Right lobe of liver (tissue), 6 donors: ENCODE measurements around the gene UGT1A9. TPM values are rescaled to one million over a fixed set of nuclear protein-coding genes. Genes with fewer than 3 reads are reported as not detected.

ENCODE experiments used
- ATAC-seq, 4 donors: fragments of 200-7000 bp; cut with Tn5 transposase; one replicate each; pipeline ENCODE4 v1.9.1; 2020; ENCODE audit warnings: mild to moderate bottlenecking in 4 of 4, moderate library complexity in 4 of 4
- DNase-seq, 3 donors: peaks; one replicate each; pipeline ENCODE4 v3.0.0-alpha.2; 2020
- H3K27ac ChIP-seq, 3 donors: fragments of 200-600 bp; one replicate each; pipeline ENCODE4 v1.8.0; 2022
- H3K27me3 ChIP-seq, 2 donors: fragments of 200-600 bp; one replicate each; pipeline ENCODE4 v1.8.0; 2022
- H3K36me3 ChIP-seq, 4 donors: fragments of 200-600 bp; sonication (generic) in 1 of 4; one replicate each; pipeline versions ENCODE4 v1.5.1 to v1.8.0; 2017 to 2022; ENCODE audit warnings: control low read depth in 1 of 4
- H3K4me1 ChIP-seq, 4 donors: fragments of 200-600 bp; sonication (generic) in 1 of 4; one replicate each; pipeline versions ENCODE4 v1.5.1 to v1.8.0; 2017 to 2022; ENCODE audit warnings: control low read depth in 1 of 4
- H3K4me3 ChIP-seq, 3 donors: fragments of 200-600 bp; one replicate each; pipeline ENCODE4 v1.8.0; 2022
- H3K9me3 ChIP-seq, 4 donors: fragments of 200-600 bp; sonication (generic) in 1 of 4; one replicate each; pipeline versions ENCODE4 v1.5.1 to v1.8.0; 2017 to 2022; ENCODE audit warnings: control low read depth in 1 of 4
- CTCF ChIP-seq, 4 donors: fragments of 200-600 bp in 3 of 4; fragments of 450-650 bp in 1 of 4; IDR thresholded peaks; one replicate each; pipeline versions ENCODE4 v1.5.1 to v1.8.0; 2016 to 2022; ENCODE audit warnings: antibody characterized with exemption in 4 of 4, mild to moderate bottlenecking in 2 of 4
- POLR2A ChIP-seq: fragments of 450-650 bp; IDR thresholded peaks from one replicate; pipeline ENCODE4 v1.6.1; 2017; ENCODE audit warnings: antibody characterized with exemption, mild to moderate bottlenecking
- WGBS: methylation state at CpG from one replicate; pipeline ENCODE4 v1.1.6; 2018; ENCODE audit warnings: low coverage, low lambda C conversion rate; ENCODE audit not compliant: insufficient coverage; ENCODE audit errors: missing lambda C conversion rate; 5-methylcytosine and 5-hydroxymethylcytosine counted together
- intact Hi-C, 2 donors: fragments of 100-400 bp; cut with DNase I; formaldehyde crosslinking; loops; one replicate each; pipeline versions ENCODE4 v1.11.2 to v1.14.1; 2022
- total RNA-seq, 6 experiments: library from RNA; depleted of rRNA in 2 of 6; stranded (reverse); fragments of >200 nt in 2 of 6; fragmentation: NEBNext Ultra II Directional in 3 of 6; extraction: Animal tissue kit (Norgen Biotek cat#: 25700) in 3 of 6; gene quantifications; one replicate each; pipeline versions ENCODE4 v1.1.0 to v1.2.4, GENCODE V29; 2016 to 2023
- donor health status: DM: no; HTN: yes; CAD: no.
- donor health status: DM: no; HTN: no; CAD: no.
- donor health status: DM: no; HTN: no; CAD: no.
- donor health status: DM: no; HTN: yes; CAD: no.
- donor health status: DM: no; HTN: yes; CAD: no.

The UGT1A9 gene
- total RNA-seq, 6 experiments from 2014 or later, result 91.6 to 365 (median 108) TPM

GRCh38 chr2:233799716-233800115, 128.0 kb downstream of the UGT1A9 start:
- Histone ChIP-seq H3K9me3 (no peaks in the 10 kb centered on the region), H3K27ac (no peak overlapping the region), H3K4me1 (no peaks in the 10 kb centered on the region), H3K27me3 (no peaks in the 10 kb centered on the region), H3K36me3 (no peaks in the 10 kb centered on the region), H3K4me3 (no peak overlapping the region)
- no CpG with 5 or more reads among the region's 5 CpGs for WGBS
- intact Hi-C loops, result no loop called here
- TF ChIP-seq POLR2A (no peak), CTCF (IDR thresholded peaks at IDR 0.05) (no peak)
- no peak for ATAC-seq
- DNase-seq, result no peak

- 75% methylated on average over 1 of the region's 7 CpGs for WGBS
- H3K4me3 ChIP-seq, result no peak overlapping the region
- intact Hi-C loops, result no loop called here
- H3K27me3 ChIP-seq, result no peaks in the 10 kb centered on the region
- no peaks in the 10 kb centered on the region for H3K4me1 ChIP-seq
- DNase-seq (no peak), ATAC-seq (no peak)
- no peaks in the 10 kb centered on the region for H3K9me3 ChIP-seq
- TF ChIP-seq POLR2A (no peak), CTCF (IDR thresholded peaks at IDR 0.05) (no peak)
- no peaks in the 10 kb centered on the region for H3K36me3 ChIP-seq
- H3K27ac ChIP-seq, result no peak overlapping the region
These were observed 128.5 kb downstream of the UGT1A9 start for GRCh38 chr2:233800208-233800607.

- no peak for TF ChIP-seq CTCF (IDR thresholded peaks at IDR 0.05)
- intact Hi-C loops, result no loop called here
- DNase-seq, result no peak
- ATAC-seq, result no peak
- no peaks in the 10 kb centered on the region for H3K9me3 ChIP-seq
- H3K4me1 ChIP-seq, result no peaks in the 10 kb centered on the region
- H3K27me3 ChIP-seq, result no peaks in the 10 kb centered on the region
- H3K36me3 ChIP-seq, result no peaks in the 10 kb centered on the region
- no peak overlapping the region for H3K27ac ChIP-seq
- no peak overlapping the region for H3K4me3 ChIP-seq
- WGBS, result 74% methylated on average over 7 of the region's 9 CpGs
These were observed 129.8 kb downstream of the UGT1A9 start for GRCh38 chr2:233801357-233802131.

GRCh38 chr2:233802132-233802815, 130.6 kb downstream of the UGT1A9 start:
- no peak overlapping the region for H3K27ac ChIP-seq
- no peaks in the 10 kb centered on the region for H3K36me3 ChIP-seq
- DNase-seq (no peak), ATAC-seq (no peak)
- no peak for TF ChIP-seq CTCF (IDR thresholded peaks at IDR 0.05)
- no peak for TF ChIP-seq POLR2A
- intact Hi-C loops, result no loop called here
- no peaks in the 10 kb centered on the region for H3K27me3 ChIP-seq
- no peaks in the 10 kb centered on the region for H3K9me3 ChIP-seq
- no peak overlapping the region for H3K4me3 ChIP-seq
- no peaks in the 10 kb centered on the region for H3K4me1 ChIP-seq
- no CpG with 5 or more reads among the region's 3 CpGs for WGBS
